Esophagus muscularis mucosa (tissue), 3 donors: ENCODE results near the gene STAU1.

Experiments
- CTCF ChIP-seq, 3 experiments: fragments of 200-600 bp in 2 of 3; fragments of 450-650 bp in 1 of 3; sonication (generic) in 2 of 3; IDR thresholded peaks; one replicate each; pipeline ENCODE4 v1.5.1; 2017 to 2019; ENCODE audit warnings: antibody characterized with exemption in 3 of 3, mild to moderate bottlenecking in 2 of 3, moderate library complexity in 1 of 3
- POLR2AphosphoS5 ChIP-seq, 2 donors: sonication (generic); formaldehyde crosslinking; IDR thresholded peaks; one replicate each; pipeline ENCODE4 v1.6.1; 2017; ENCODE audit warnings: antibody characterized with exemption in 2 of 2

GRCh38 chr20:49170714-49171113 lies 17.4 kb downstream of the STAU1 start:
- TF ChIP-seq POLR2AphosphoS5 (IDR thresholded peaks at IDR 0.05) (no peak), CTCF (IDR thresholded peaks at IDR 0.05) (no peak)
